Neural cell (in vitro differentiated cells): ENCODE measurements around the gene ADORA1. TPM values are rescaled to one million over a fixed set of nuclear protein-coding genes. Genes with fewer than 3 reads are reported as not detected.

Experiments
- H2AFZ ChIP-seq: fragments of 200-600, 300-800 bp; sonication (generic), shearing (Covaris generic); 2 replicates; pipeline ENCODE4 v1.6.0; 2014; ENCODE audit warnings: low read depth, mild to moderate bottlenecking, antibody characterized with exemption, low read length, moderate library complexity
- H3F3A ChIP-seq: fragments of 200-600 bp; shearing (Covaris generic); 2 replicates; pipeline ENCODE4 v1.6.1; 2016; ENCODE audit warnings: mild to moderate bottlenecking, moderate library complexity, mixed read lengths, antibody characterized with exemption, low read length; ENCODE audit not compliant: insufficient read depth, poor library complexity, severe bottlenecking
- H3K27ac ChIP-seq: fragments of 200-600, 300-800 bp; sonication (generic), shearing (Covaris generic); 2 replicates; pipeline ENCODE4 v1.5.1; 2014; ENCODE audit warnings: mild to moderate bottlenecking, low read length, moderate library complexity
- H3K27me3 ChIP-seq: fragments of 300-800, 200-600 bp; sonication (generic), shearing (Covaris generic); 2 replicates; pipeline ENCODE4 v1.6.0; 2014; ENCODE audit warnings: mild to moderate bottlenecking, low read depth, low read length, moderate library complexity; ENCODE audit not compliant: insufficient read depth
- H3K36me3 ChIP-seq: fragments of 300-800, 200-600 bp; sonication (generic), shearing (Covaris generic); 2 replicates; pipeline ENCODE4 v1.5.1; 2014; ENCODE audit warnings: mild to moderate bottlenecking, antibody characterized with exemption, low read length, moderate library complexity; ENCODE audit not compliant: insufficient read depth
- H3K4me2 ChIP-seq: fragments of 300-800, 200-600 bp; sonication (generic), shearing (Covaris generic); 2 replicates; pipeline ENCODE4 v1.6.0; 2014; ENCODE audit warnings: mild to moderate bottlenecking, low read length
- H3K4me3 ChIP-seq: fragments of 300-800, 200-600 bp; sonication (generic), shearing (Covaris generic); 2 replicates; pipeline ENCODE4 v1.5.1; 2014; ENCODE audit warnings: mild to moderate bottlenecking, low read length, moderate library complexity
- H3K79me2 ChIP-seq: fragments of 200-600 bp; shearing (Covaris generic); replicated peaks from 2 replicates; pipeline ENCODE4 v1.6.0; 2014; ENCODE audit warnings: mild to moderate bottlenecking, low read length, moderate library complexity; ENCODE audit not compliant: insufficient read depth
- H3K9ac ChIP-seq: fragments of 300-800, 200-600 bp; sonication (generic), shearing (Covaris generic); 2 replicates; pipeline ENCODE4 v1.6.1; 2016; ENCODE audit warnings: mild to moderate bottlenecking, low read length, mixed read lengths
- H3K9me2 ChIP-seq: fragments of 200-600 bp; shearing (Covaris generic); 2 replicates; pipeline ENCODE4 v1.6.1; 2016; ENCODE audit warnings: mild to moderate bottlenecking, low read length, mixed read lengths; ENCODE audit not compliant: insufficient read depth
- H3K9me3 ChIP-seq: fragments of 200-600, 300-800 bp; sonication (generic), shearing (Covaris generic); 2 replicates; pipeline ENCODE4 v1.6.1; 2016; ENCODE audit warnings: mild to moderate bottlenecking, mixed run types, low read length, moderate library complexity, mixed read lengths
- H4K20me1 ChIP-seq: fragments of 200-600 bp; shearing (Covaris generic); 2 replicates; pipeline ENCODE4 v1.6.1; 2016; ENCODE audit warnings: mild to moderate bottlenecking, mixed run types; ENCODE audit not compliant: insufficient read depth
- EP300 ChIP-seq: fragments of 450-650 bp; conservative IDR thresholded peaks from 2 replicates; pipeline ENCODE4 v1.6.1; 2014; ENCODE audit warnings: antibody characterized with exemption, mild to moderate bottlenecking, moderate library complexity; ENCODE audit not compliant: poor library complexity, severe bottlenecking
- EZH2 ChIP-seq: fragments of 200-600, 300-800 bp; shearing (Covaris generic), sonication (generic); IDR thresholded peaks from 2 replicates; pipeline ENCODE4 v1.6.1; 2014; ENCODE audit warnings: antibody characterized with exemption, low read length, borderline replicate concordance, mild to moderate bottlenecking; ENCODE audit not compliant: insufficient read depth, poor library complexity, severe bottlenecking
- MXI1 ChIP-seq: fragments of 450-650 bp; conservative IDR thresholded peaks from 2 replicates; pipeline ENCODE4 v1.6.1; 2014; ENCODE audit warnings: antibody characterized with exemption, mild to moderate bottlenecking; ENCODE audit not compliant: poor library complexity, severe bottlenecking
- POLR2AphosphoS5 ChIP-seq: IDR thresholded peaks from 2 replicates; pipeline ENCODE4 v1.6.1; 2012
- RAD21 ChIP-seq: fragments of 450-650 bp; conservative IDR thresholded peaks from 2 replicates; pipeline ENCODE4 v1.6.1; 2014; ENCODE audit warnings: antibody characterized with exemption, mild to moderate bottlenecking, moderate library complexity
- SMC3 ChIP-seq: fragments of 450-650 bp; conservative IDR thresholded peaks from 2 replicates; pipeline ENCODE4 v1.6.1; 2014; ENCODE audit warnings: antibody characterized with exemption, mild to moderate bottlenecking, moderate library complexity; ENCODE audit not compliant: poor library complexity
- TAF1 ChIP-seq: IDR thresholded peaks from 2 replicates; pipeline ENCODE4 v1.6.1; 2012; ENCODE audit warnings: low read depth
- polyA plus RNA-seq: library from polyadenylated mRNA; depleted of rRNA; stranded (reverse); fragments of >200 nt; gene quantifications from 2 replicates; pipeline ENCODE4 v1.2.3, GENCODE V29; 2014
- TF ChIP-seq, protein P1 (sequence below): IDR thresholded peaks from 2 replicates; pipeline ENCODE4 v1.6.1; 2012; ENCODE audit warnings: borderline replicate concordance
- TF ChIP-seq, protein P2 (sequence below): fragments of 450-650 bp; IDR thresholded peaks from 2 replicates; pipeline ENCODE4 v1.5.1; 2014; ENCODE audit warnings: antibody characterized with exemption, mild to moderate bottlenecking, moderate library complexity; ENCODE audit not compliant: poor library complexity, severe bottlenecking

ADORA1 gene
- polyA plus RNA-seq, 1 donor from 2014 or later = 7.2 TPM

DNA sequence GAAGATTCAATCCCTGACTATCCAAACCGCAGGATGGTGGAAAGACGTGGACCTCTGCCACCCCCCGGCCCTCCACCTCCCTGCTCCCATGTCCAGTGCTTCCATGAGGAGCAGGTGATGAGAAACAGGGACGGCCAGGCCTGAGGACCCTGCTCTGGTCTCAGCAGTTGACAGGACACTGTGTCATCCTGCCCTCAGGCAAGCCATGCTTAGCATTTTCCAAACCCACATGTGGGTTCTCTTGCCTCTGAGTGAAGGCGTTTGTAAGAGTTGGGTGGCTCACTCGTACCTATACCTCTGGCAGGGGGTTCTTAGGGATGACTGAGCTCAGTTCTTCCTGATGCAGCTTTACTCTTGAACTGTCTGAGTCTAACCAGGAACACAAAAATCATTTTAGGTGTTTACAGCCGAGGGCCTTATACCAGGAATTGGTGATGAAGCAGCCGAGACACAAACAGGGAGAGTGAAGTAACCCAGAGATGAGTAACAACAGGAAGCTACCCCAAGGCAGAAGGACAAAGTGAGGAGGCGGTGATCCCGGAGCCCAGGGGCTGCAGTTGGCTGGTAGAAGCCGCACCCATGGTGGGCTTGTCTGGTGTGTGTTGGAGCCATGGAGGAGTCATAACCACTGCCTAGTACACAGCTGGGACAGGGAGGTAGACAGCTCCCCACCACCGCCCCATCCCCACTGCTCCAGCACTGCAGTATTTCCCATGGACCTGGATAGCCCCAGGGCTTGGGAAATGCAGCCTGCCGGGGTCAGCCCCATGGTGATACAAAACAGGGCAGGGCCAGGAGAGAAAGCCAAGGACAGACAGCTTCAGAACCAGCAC lies 26.7 kb downstream of the ADORA1 start:
- no peak overlapping the region for H3K27ac ChIP-seq

DNA sequence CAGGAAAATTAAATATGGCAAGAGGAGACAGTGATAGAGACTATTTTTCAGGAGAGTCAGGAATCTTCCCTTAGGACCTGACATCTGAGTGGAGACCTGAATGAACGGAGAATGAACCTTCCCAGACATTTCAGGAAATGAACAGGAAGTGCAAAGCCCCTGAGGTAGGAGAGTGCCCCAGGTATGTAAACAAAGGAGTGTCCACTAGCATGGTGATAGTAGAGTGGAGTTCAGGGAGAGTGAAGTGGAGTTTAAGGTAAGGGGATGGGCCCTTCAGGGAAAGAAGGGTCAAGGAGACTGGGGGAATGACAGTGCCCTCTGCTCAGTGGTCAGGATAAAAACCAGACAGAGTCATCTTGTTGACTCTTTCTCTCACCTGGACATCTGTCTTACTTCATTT lies 28.8 kb downstream of the ADORA1 start:
- Histone ChIP-seq H3K4me3 (no peak overlapping the region), H3K9me2 (no peaks in the 10 kb centered on the region), H3K27me3 (no peaks in the 10 kb centered on the region), H2AFZ (no peak overlapping the region), H3K36me3 (no peaks in the 10 kb centered on the region), H3K4me2 (no peak overlapping the region), H4K20me1 (no peaks in the 10 kb centered on the region), H3F3A (no peaks in the 10 kb centered on the region), H3K79me2 (no peaks in the 10 kb centered on the region), H3K27ac (no peak overlapping the region), H3K9ac (no peak overlapping the region), H3K9me3 (no peaks in the 10 kb centered on the region)
- TF ChIP-seq, protein P1, sequence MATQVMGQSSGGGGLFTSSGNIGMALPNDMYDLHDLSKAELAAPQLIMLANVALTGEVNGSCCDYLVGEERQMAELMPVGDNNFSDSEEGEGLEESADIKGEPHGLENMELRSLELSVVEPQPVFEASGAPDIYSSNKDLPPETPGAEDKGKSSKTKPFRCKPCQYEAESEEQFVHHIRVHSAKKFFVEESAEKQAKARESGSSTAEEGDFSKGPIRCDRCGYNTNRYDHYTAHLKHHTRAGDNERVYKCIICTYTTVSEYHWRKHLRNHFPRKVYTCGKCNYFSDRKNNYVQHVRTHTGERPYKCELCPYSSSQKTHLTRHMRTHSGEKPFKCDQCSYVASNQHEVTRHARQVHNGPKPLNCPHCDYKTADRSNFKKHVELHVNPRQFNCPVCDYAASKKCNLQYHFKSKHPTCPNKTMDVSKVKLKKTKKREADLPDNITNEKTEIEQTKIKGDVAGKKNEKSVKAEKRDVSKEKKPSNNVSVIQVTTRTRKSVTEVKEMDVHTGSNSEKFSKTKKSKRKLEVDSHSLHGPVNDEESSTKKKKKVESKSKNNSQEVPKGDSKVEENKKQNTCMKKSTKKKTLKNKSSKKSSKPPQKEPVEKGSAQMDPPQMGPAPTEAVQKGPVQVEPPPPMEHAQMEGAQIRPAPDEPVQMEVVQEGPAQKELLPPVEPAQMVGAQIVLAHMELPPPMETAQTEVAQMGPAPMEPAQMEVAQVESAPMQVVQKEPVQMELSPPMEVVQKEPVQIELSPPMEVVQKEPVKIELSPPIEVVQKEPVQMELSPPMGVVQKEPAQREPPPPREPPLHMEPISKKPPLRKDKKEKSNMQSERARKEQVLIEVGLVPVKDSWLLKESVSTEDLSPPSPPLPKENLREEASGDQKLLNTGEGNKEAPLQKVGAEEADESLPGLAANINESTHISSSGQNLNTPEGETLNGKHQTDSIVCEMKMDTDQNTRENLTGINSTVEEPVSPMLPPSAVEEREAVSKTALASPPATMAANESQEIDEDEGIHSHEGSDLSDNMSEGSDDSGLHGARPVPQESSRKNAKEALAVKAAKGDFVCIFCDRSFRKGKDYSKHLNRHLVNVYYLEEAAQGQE = no peak
- TF ChIP-seq SMC3 (no peak), POLR2AphosphoS5 (no peak), EP300 (no peak), EZH2 (no peak), MXI1 (no peak), RAD21 (no peak), TAF1 (no peak)
- TF ChIP-seq, protein P2, sequence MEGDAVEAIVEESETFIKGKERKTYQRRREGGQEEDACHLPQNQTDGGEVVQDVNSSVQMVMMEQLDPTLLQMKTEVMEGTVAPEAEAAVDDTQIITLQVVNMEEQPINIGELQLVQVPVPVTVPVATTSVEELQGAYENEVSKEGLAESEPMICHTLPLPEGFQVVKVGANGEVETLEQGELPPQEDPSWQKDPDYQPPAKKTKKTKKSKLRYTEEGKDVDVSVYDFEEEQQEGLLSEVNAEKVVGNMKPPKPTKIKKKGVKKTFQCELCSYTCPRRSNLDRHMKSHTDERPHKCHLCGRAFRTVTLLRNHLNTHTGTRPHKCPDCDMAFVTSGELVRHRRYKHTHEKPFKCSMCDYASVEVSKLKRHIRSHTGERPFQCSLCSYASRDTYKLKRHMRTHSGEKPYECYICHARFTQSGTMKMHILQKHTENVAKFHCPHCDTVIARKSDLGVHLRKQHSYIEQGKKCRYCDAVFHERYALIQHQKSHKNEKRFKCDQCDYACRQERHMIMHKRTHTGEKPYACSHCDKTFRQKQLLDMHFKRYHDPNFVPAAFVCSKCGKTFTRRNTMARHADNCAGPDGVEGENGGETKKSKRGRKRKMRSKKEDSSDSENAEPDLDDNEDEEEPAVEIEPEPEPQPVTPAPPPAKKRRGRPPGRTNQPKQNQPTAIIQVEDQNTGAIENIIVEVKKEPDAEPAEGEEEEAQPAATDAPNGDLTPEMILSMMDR = no peak

More for the DNA sequence above, 26.7 kb downstream of the ADORA1 start:
- Histone ChIP-seq H3K4me3 (no peak overlapping the region), H3K9me2 (no peaks in the 10 kb centered on the region), H3F3A (no peaks in the 10 kb centered on the region), H4K20me1 (no peaks in the 10 kb centered on the region), H2AFZ (no peak overlapping the region), H3K9ac (no peak overlapping the region), H3K79me2 (no peaks in the 10 kb centered on the region), H3K9me3 (no peaks in the 10 kb centered on the region), H3K27me3 (no peaks in the 10 kb centered on the region), H3K4me2 (no peak overlapping the region), H3K36me3 (no peaks in the 10 kb centered on the region)
- no peak for TF ChIP-seq MXI1
- TF ChIP-seq, protein P1 = no peak
- no peak for TF ChIP-seq SMC3
- TF ChIP-seq, protein P2 = no peak
- no peak for TF ChIP-seq EZH2
- no peak for TF ChIP-seq EP300
- TF ChIP-seq POLR2AphosphoS5 = no peak
- no peak for TF ChIP-seq RAD21
- no peak for TF ChIP-seq TAF1
